ENCODE measurements around the gene ST8SIA5. TPM values are rescaled to one million over a fixed set of nuclear protein-coding genes. Genes with fewer than 3 reads are reported as not detected.
A peak's percentile ranks its signal among the peaks of the same experiment; 100 is the strongest.

The ST8SIA5 gene
- total RNA-seq, 1 donor, result under 0.01 TPM

GRCh38 chr18:46632401-46633071, 124.3 kb downstream of the ST8SIA5 start:
- DNase-seq (ENCODE audit: low read depth in 2 of 3, low spot score in 2 of 3), result no peak

- no peak for DNase-seq (ENCODE audit: low read depth in 2 of 3, low spot score in 2 of 3)
Observed at GRCh38 chr18:46630991-46631390, 125.9 kb downstream of the ST8SIA5 start.

GRCh38 chr18:46630160-46630559, 126.7 kb downstream of the ST8SIA5 start:
- DNase-seq (ENCODE audit: low read depth in 2 of 3, low spot score in 2 of 3), result no peak

- no peak for DNase-seq (ENCODE audit: low read depth in 2 of 3, low spot score in 2 of 3)
Observed at GRCh38 chr18:46629361-46629760, 127.5 kb downstream of the ST8SIA5 start.

GRCh38 chr18:46628206-46628605, 128.6 kb downstream of the ST8SIA5 start:
- no peak for DNase-seq (ENCODE audit: low read depth in 2 of 3, low spot score in 2 of 3)

GRCh38 chr18:46627136-46627535, 129.7 kb downstream of the ST8SIA5 start:
- no peak for DNase-seq (ENCODE audit: low read depth in 2 of 3, low spot score in 2 of 3)

GRCh38 chr18:46625069-46625468, 131.8 kb downstream of the ST8SIA5 start:
- DNase-seq (ENCODE audit: low read depth in 2 of 3, low spot score in 2 of 3), result no peak

- no peak for DNase-seq (ENCODE audit: low read depth in 2 of 3, low spot score in 2 of 3)
Observed at GRCh38 chr18:46624127-46624526, 132.7 kb downstream of the ST8SIA5 start.

- peak in 2 of 3 donors; percentile 14 to 67 for DNase-seq (ENCODE audit: low read depth in 2 of 3, low spot score in 2 of 3)
Observed at GRCh38 chr18:46623541-46623940, 133.3 kb downstream of the ST8SIA5 start.

GRCh38 chr18:46622999-46623398, 133.9 kb downstream of the ST8SIA5 start:
- peak in 1 of 3 donors; percentile 36 for DNase-seq (ENCODE audit: low read depth in 2 of 3, low spot score in 2 of 3)

- DNase-seq (ENCODE audit: low read depth in 2 of 3, low spot score in 2 of 3), result no peak
Observed at GRCh38 chr18:46622451-46622850, 134.4 kb downstream of the ST8SIA5 start.

GRCh38 chr18:46621871-46622270, 135.0 kb downstream of the ST8SIA5 start:
- DNase-seq (ENCODE audit: low read depth in 2 of 3, low spot score in 2 of 3), result no peak

- no peak for DNase-seq (ENCODE audit: low read depth in 2 of 3, low spot score in 2 of 3)
Observed at GRCh38 chr18:46621111-46621766, 135.6 kb downstream of the ST8SIA5 start.

- no peak for DNase-seq (ENCODE audit: low read depth in 2 of 3, low spot score in 2 of 3)
Observed at GRCh38 chr18:46619559-46619958, 137.3 kb downstream of the ST8SIA5 start.

Small RNA genes within 50 kb of the gene (small RNA-seq; reads per million reads assigned to genes)
- gene AC090311.1, result not detected

Other genes starting within 250 kb of the ST8SIA5 start
- under 0.01 TPM for gene LOXHD1, start 99.8 kb downstream of the ST8SIA5 start, total RNA-seq
- 15.9 TPM for gene PIAS2, start 160.5 kb upstream of the ST8SIA5 start, total RNA-seq
- gene KATNAL2, start 160.5 kb upstream of the ST8SIA5 start, total RNA-seq, result 2.2 TPM

Data from hematopoietic multipotent progenitor cell (in vitro differentiated cells).